Endothelial cell of umbilical vein (primary cell): Measurements from ENCODE around the gene SGCD. TPM values are rescaled to one million over a fixed set of nuclear protein-coding genes. Genes with fewer than 3 reads are reported as not detected.
"Not testable (repeated sequence)": the region's sequence is repeated elsewhere in the genome, so short reads cannot be mapped to it uniquely, and the experiment has no call there.

Experiments
- BruUV-seq: library from RNA; stranded (reverse); fragments of 400-500 nt; replicated peaks from 2 replicates; lab custom pipeline; 2021; lab: Mats Ljungman, UMichigan
- CTCF ChIA-PET: fragments of 300-600, 350-600 bp; sonication (Branson Sonifier 250); formaldehyde crosslinking; loops from one replicate; lab custom pipeline; 2021; ENCODE audit warnings: antibody characterized with exemption, inconsistent platforms; lab: Charles Lee
- POLR2A ChIA-PET: fragments of 300-600, 350-600 bp; sonication (Branson Sonifier 250); formaldehyde crosslinking; loops from one replicate; lab custom pipeline; 2021; ENCODE audit warnings: antibody characterized with exemption, inconsistent platforms; lab: Charles Lee
- DNase-seq: peaks from one replicate; pipeline ENCODE4 v3.0.0-alpha.2; 2011; ENCODE audit warnings: low read depth, low spot score
- FAIRE-seq: peaks from 2 replicates; lab custom pipeline; 2011; peaks lifted over from hg19 to GRCh38; lab: Jason Lieb, UNC
- H2AFZ ChIP-seq: 2 replicates; pipeline ENCODE4 v1.6.0; 2012; ENCODE audit warnings: low read depth, low read length, control low read depth, inconsistent platforms
- H3K27ac ChIP-seq: 2 replicates; pipeline ENCODE4 v1.5.1; 2011; ENCODE audit warnings: low read depth, mild to moderate bottlenecking, control low read depth, low read length, moderate library complexity; ENCODE audit not compliant: insufficient read depth
- H3K27me3 ChIP-seq, 2 experiments: 2 replicates each; pipeline versions ENCODE4 v1.6.0 to v1.6.1; 2011; ENCODE audit warnings: low read length in 2 of 2, mixed read lengths in 1 of 2; ENCODE audit not compliant: control insufficient read depth in 2 of 2, insufficient read depth in 2 of 2
- H3K36me3 ChIP-seq, 2 experiments: 2 replicates in 1 of 2; 3 replicates in 1 of 2; pipeline ENCODE4 v1.5.1; 2011; ENCODE audit warnings: low read length in 2 of 2, mild to moderate bottlenecking in 1 of 2, moderate library complexity in 1 of 2; ENCODE audit not compliant: control insufficient read depth in 2 of 2, insufficient read depth in 2 of 2; ENCODE audit errors: extremely low read depth in 1 of 2
- H3K4me1 ChIP-seq: 3 replicates; pipeline ENCODE4 v1.5.1; 2011; ENCODE audit warnings: mild to moderate bottlenecking, low read length; ENCODE audit not compliant: control insufficient read depth, insufficient read depth; ENCODE audit errors: extremely low read depth
- H3K4me2 ChIP-seq: 2 replicates; pipeline ENCODE4 v1.6.1; 2011; ENCODE audit warnings: low read length, control low read depth, mixed read lengths; ENCODE audit not compliant: insufficient read depth
- H3K4me3 ChIP-seq, 3 experiments: fragments of 200-600 bp in 1 of 3; sonication (generic), shearing (Covaris generic) in 1 of 3; replicated peaks in 1 of 3; 2 replicates each; pipeline ENCODE4 v1.5.1; 2011 to 2016; ENCODE audit warnings: control low read depth in 3 of 3, low read length in 3 of 3, mild to moderate bottlenecking in 2 of 3, inconsistent platforms in 1 of 3, low read depth in 1 of 3, moderate library complexity in 1 of 3; ENCODE audit not compliant: insufficient read depth in 1 of 3
- H3K79me2 ChIP-seq: 2 replicates; pipeline ENCODE4 v1.6.0; 2012; ENCODE audit warnings: low read length, inconsistent platforms; ENCODE audit not compliant: control insufficient read depth, insufficient read depth
- H3K9ac ChIP-seq: replicated peaks from 2 replicates; pipeline ENCODE3; 2011; ENCODE audit warnings: low read length, control low read depth; ENCODE audit not compliant: insufficient read depth; ENCODE audit errors: extremely low read depth
- H3K9me1 ChIP-seq: replicated peaks from 3 replicates; pipeline ENCODE4 v1.6.0; 2011; ENCODE audit warnings: mild to moderate bottlenecking, low read length; ENCODE audit not compliant: control insufficient read depth, insufficient read depth; ENCODE audit errors: extremely low read depth
- H3K9me3 ChIP-seq: replicated peaks from 2 replicates; pipeline ENCODE4 v1.5.1; 2012; ENCODE audit warnings: low read length, inconsistent platforms; ENCODE audit not compliant: control insufficient read depth, insufficient read depth
- H4K20me1 ChIP-seq: replicated peaks from 2 replicates; pipeline ENCODE3; 2011; ENCODE audit warnings: mild to moderate bottlenecking, low read length; ENCODE audit not compliant: control insufficient read depth, insufficient read depth; ENCODE audit errors: extremely low read depth
- EZH2 ChIP-seq: IDR thresholded peaks from 2 replicates; pipeline ENCODE4 v1.6.1; 2012; ENCODE audit warnings: borderline replicate concordance, low read depth, mild to moderate bottlenecking, moderate library complexity, low read length, inconsistent platforms; ENCODE audit not compliant: severe bottlenecking
- FOS ChIP-seq: IDR thresholded peaks from 2 replicates; pipeline ENCODE4 v1.6.1; 2011; ENCODE audit warnings: mild to moderate bottlenecking, low read length, moderate library complexity, borderline replicate concordance; ENCODE audit not compliant: insufficient read depth
- GATA2 ChIP-seq: IDR thresholded peaks from 2 replicates; pipeline ENCODE4 v1.7.0; 2011; ENCODE audit warnings: low read depth, mild to moderate bottlenecking, moderate library complexity, mixed read lengths, low read length; ENCODE audit not compliant: insufficient read length, insufficient read depth
- JUN ChIP-seq: IDR thresholded peaks from 2 replicates; pipeline ENCODE4 v1.6.1; 2011; ENCODE audit warnings: borderline replicate concordance, low read depth; ENCODE audit not compliant: insufficient read length, insufficient read depth
- MYC ChIP-seq: IDR thresholded peaks from one replicate; pipeline ENCODE4 v1.6.1; 2011; ENCODE audit warnings: mild to moderate bottlenecking, low read depth, low read length
- POLR2A ChIP-seq: IDR thresholded peaks from 2 replicates; pipeline ENCODE4 v1.6.1; 2012; ENCODE audit warnings: low read depth, mild to moderate bottlenecking, control low read depth, low read length
- POLR2AphosphoS5 ChIP-seq: IDR thresholded peaks from 2 replicates; pipeline ENCODE4 v1.6.1; 2012; ENCODE audit warnings: low read depth, mild to moderate bottlenecking, control low read depth, low read length, moderate library complexity; ENCODE audit not compliant: insufficient read depth
- dilution Hi-C: fragments of 300-500 bp; cut with MboI; formaldehyde crosslinking; loops from one replicate; pipeline ENCODE4 v1.15.0; 2019; ENCODE audit warnings: low sequenced_read_pairs; ENCODE audit not compliant: extremely low pct_ligation_motif_present
- intact Hi-C: fragments of 100-400 bp; cut with micrococcal nuclease; formaldehyde crosslinking; loops from one replicate; pipeline ENCODE4 v1.10.0; 2022
- polyA plus RNA-seq, 4 experiments: library from polyadenylated mRNA; depleted of rRNA in 3 of 4; stranded (reverse) in 3 of 4; unstranded in 1 of 4; fragments of >200 nt; gene quantifications; 2 replicates each; pipeline versions ENCODE4 v1.2.1 to v1.2.3, GENCODE V29; 2011 to 2012; ENCODE audit warnings: missing spikeins in 1 of 4
- total RNA-seq: library from RNA; stranded (reverse); gene quantifications from 2 replicates; pipeline ENCODE4 v1.2.3, GENCODE V29; 2021
- TF ChIP-seq, protein P1 (sequence below), 2 donors: IDR thresholded peaks; 1 replicate in 1 of 2; 2 replicates in 1 of 2; pipeline ENCODE4 v1.5.1; 2011; ENCODE audit warnings: low read length in 2 of 2, mild to moderate bottlenecking in 2 of 2, moderate library complexity in 2 of 2, control low read depth in 1 of 2, inconsistent platforms in 1 of 2, low read depth in 1 of 2; ENCODE audit not compliant: insufficient read depth in 1 of 2; ENCODE audit errors: extremely low read depth in 1 of 2
- TF ChIP-seq, protein P2 (sequence below): IDR thresholded peaks from 2 replicates; pipeline ENCODE4 v1.6.1; 2011; ENCODE audit not compliant: insufficient read depth, insufficient read length

Gene SGCD
- total and polyA plus RNA-seq, 2 donors (not counting 3 experiments of a cell fraction or from before 2014, with no cell fraction given): not detected

DNA sequence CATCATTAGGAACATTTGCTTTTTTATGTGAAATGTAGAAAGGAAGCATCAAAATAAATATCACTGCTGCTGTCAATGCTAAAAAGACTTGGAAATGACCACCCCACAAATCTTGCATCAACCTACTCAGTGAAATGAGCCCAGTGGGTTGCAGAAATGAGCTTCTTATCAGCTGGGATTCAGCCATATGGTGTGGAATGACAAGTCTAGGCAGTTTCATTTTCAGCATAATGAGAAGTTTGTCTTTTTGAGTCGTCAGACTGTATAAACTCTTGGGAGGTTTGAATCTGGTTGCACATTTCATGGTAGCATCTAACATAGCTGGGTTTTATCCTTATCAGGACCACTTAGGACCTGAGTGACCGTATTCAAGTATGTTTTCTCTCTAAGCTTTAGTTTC is 272.0 kb downstream of the SGCD start:
- H3K27me3 ChIP-seq: no peaks in the 10 kb centered on the region
- FAIRE-seq (no peak), DNase-seq (no peak)
- intact Hi-C loops (no loop called here), dilution Hi-C loops (no loop called here)
- H3K4me1 ChIP-seq: no peaks in the 10 kb centered on the region
- no peak overlapping the region for H3K4me2 ChIP-seq
- H3K9me1 ChIP-seq: no peaks in the 10 kb centered on the region
- no TSS peak for BruUV-seq
- POLR2A ChIA-PET: no interaction called here
- H3K4me3 ChIP-seq: no peak overlapping the region
- TF ChIP-seq, protein P1, sequence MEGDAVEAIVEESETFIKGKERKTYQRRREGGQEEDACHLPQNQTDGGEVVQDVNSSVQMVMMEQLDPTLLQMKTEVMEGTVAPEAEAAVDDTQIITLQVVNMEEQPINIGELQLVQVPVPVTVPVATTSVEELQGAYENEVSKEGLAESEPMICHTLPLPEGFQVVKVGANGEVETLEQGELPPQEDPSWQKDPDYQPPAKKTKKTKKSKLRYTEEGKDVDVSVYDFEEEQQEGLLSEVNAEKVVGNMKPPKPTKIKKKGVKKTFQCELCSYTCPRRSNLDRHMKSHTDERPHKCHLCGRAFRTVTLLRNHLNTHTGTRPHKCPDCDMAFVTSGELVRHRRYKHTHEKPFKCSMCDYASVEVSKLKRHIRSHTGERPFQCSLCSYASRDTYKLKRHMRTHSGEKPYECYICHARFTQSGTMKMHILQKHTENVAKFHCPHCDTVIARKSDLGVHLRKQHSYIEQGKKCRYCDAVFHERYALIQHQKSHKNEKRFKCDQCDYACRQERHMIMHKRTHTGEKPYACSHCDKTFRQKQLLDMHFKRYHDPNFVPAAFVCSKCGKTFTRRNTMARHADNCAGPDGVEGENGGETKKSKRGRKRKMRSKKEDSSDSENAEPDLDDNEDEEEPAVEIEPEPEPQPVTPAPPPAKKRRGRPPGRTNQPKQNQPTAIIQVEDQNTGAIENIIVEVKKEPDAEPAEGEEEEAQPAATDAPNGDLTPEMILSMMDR (IDR thresholded peaks at IDR 0.05; ENCODE audit: extremely low read depth in 1 of 2, insufficient read depth in 1 of 2, low read depth in 1 of 2, low read length in 2 of 2): no peak
- TF ChIP-seq FOS (no peak), EZH2 (no peak), GATA2 (no peak), MYC (no peak), JUN (no peak), POLR2AphosphoS5 (no peak), POLR2A (no peak)
- TF ChIP-seq, protein P2, sequence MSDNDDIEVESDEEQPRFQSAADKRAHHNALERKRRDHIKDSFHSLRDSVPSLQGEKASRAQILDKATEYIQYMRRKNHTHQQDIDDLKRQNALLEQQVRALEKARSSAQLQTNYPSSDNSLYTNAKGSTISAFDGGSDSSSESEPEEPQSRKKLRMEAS: no peak
- CTCF ChIA-PET: no interaction called here
- H3K36me3 ChIP-seq: no peaks in the 10 kb centered on the region
- H4K20me1 ChIP-seq: no peaks in the 10 kb centered on the region
- H2AFZ ChIP-seq: no peak overlapping the region
- H3K27ac ChIP-seq: no peak overlapping the region
- peaks cover 4% of the 10 kb centered on the region for H3K9me3 ChIP-seq
- no peaks in the 10 kb centered on the region for H3K79me2 ChIP-seq
- no peak overlapping the region for H3K9ac ChIP-seq

DNA sequence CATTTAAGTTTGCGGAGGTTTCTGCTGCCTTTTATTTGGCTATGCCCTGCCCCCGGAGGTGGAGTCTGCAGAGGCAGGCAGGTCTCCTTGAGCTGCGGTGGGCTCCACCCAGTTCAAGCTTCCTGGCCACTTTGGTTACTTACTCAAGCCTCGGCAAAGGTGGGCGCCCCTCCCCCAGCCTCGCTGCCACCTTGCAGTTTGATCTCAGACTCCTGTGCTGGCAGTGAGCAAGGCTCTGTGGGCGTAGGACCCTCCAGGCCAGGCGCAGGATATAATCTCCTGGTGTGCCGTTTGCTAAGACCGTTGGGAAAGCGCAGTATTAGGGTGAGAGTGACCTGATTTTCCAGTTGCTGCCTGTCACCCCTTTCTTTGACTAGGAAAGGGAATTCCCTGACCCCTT is 283.6 kb downstream of the SGCD start:
- H3K27ac ChIP-seq, CTCF ChIA-PET, FAIRE-seq, H3K9ac ChIP-seq, dilution Hi-C loops, H3K4me1 ChIP-seq, DNase-seq, H3K9me3 ChIP-seq, H3K27me3 ChIP-seq, intact Hi-C loops, POLR2A ChIA-PET, H3K36me3 ChIP-seq, BruUV-seq, H3K79me2 ChIP-seq, H2AFZ ChIP-seq, H3K9me1 ChIP-seq, H4K20me1 ChIP-seq, H3K4me2 ChIP-seq, H3K4me3 ChIP-seq: not testable (repeated sequence)
